NT2/D1 (cell line): ENCODE results near the gene NFATC2IP.
A peak's percentile ranks its signal among the peaks of the same experiment; 100 is the strongest.

Experiments
- DNase-seq: peaks from one replicate; pipeline ENCODE4 v3.0.0-alpha.2; 2011; ENCODE audit warnings: low read depth, low spot score
- H3K27me3 ChIP-seq: 2 replicates; pipeline ENCODE4 v1.6.0; 2011; ENCODE audit warnings: mild to moderate bottlenecking; ENCODE audit not compliant: insufficient read length, insufficient read depth
- H3K36me3 ChIP-seq: 2 replicates; pipeline ENCODE4 v1.6.1; 2011; ENCODE audit warnings: mild to moderate bottlenecking, low read length, mixed read lengths; ENCODE audit not compliant: insufficient read depth, insufficient read length
- H3K4me1 ChIP-seq: 2 replicates; pipeline ENCODE4 v1.5.1; 2011; ENCODE audit not compliant: insufficient read depth, insufficient read length
- H3K4me3 ChIP-seq: 2 replicates; pipeline ENCODE4 v1.5.1; 2011; ENCODE audit warnings: low read depth; ENCODE audit not compliant: insufficient read length
- H3K9ac ChIP-seq: 2 replicates; pipeline ENCODE4 v1.6.0; 2011; ENCODE audit warnings: low read depth; ENCODE audit not compliant: insufficient read length
- H3K9me3 ChIP-seq: 2 replicates; pipeline ENCODE4 v1.5.1; 2011; ENCODE audit warnings: mild to moderate bottlenecking, low read length; ENCODE audit not compliant: insufficient read depth
- SUZ12 ChIP-seq: IDR thresholded peaks from 2 replicates; pipeline ENCODE4 v1.6.1; 2011; ENCODE audit not compliant: insufficient read length, insufficient read depth; ENCODE audit errors: extremely low read depth
- YY1 ChIP-seq: IDR thresholded peaks from 2 replicates; pipeline ENCODE4 v1.6.1; 2011; ENCODE audit not compliant: insufficient read length, insufficient read depth
- ZNF274 ChIP-seq: IDR thresholded peaks from 2 replicates; pipeline ENCODE4 v1.6.1; 2011; ENCODE audit warnings: mild to moderate bottlenecking, low read depth, low read length

Gene NFATC2IP

GRCh38 chr16:29007730-29008593, 57.2 kb downstream of the NFATC2IP start:
- no peak overlapping the region for H3K4me3 ChIP-seq
- no peaks in the 10 kb centered on the region for H3K27me3 ChIP-seq
- no peaks in the 10 kb centered on the region for H3K9me3 ChIP-seq
- H3K4me1 ChIP-seq, result peaks cover 6% of the 10 kb centered on the region
- TF ChIP-seq SUZ12 (no peak), YY1 (no peak), ZNF274 (no peak)
- no peak for DNase-seq
- H3K36me3 ChIP-seq, result no peaks in the 10 kb centered on the region
- H3K9ac ChIP-seq, result no peak overlapping the region

GRCh38 chr16:29009050-29009837, 58.5 kb downstream of the NFATC2IP start:
- H3K9me3 ChIP-seq, result no peaks in the 10 kb centered on the region
- H3K9ac ChIP-seq, result no peak overlapping the region
- no peak for DNase-seq
- no peak overlapping the region for H3K4me3 ChIP-seq
- no peak for TF ChIP-seq YY1
- no peak for TF ChIP-seq ZNF274
- TF ChIP-seq SUZ12, result no peak
- H3K4me1 ChIP-seq, result peaks cover 6% of the 10 kb centered on the region
- H3K36me3 ChIP-seq, result no peaks in the 10 kb centered on the region
- no peaks in the 10 kb centered on the region for H3K27me3 ChIP-seq

DNA sequence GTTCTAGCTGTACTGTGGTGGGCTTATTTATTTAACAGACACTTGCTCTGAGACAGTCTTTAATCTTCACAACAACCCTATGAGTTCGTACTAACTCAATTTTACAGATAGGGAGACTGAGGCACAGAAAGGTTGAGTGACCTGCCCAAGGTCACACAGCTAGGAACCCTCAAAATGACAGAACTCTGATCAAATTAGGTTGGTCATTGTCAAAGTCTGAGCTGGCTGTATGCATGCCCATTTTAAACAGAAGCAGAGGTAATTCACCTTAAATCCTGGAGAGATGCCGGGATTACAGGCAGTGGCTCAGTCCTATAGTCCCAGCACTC, 59.1 kb downstream of the NFATC2IP start:
- Histone ChIP-seq H3K9me3 (no peaks in the 10 kb centered on the region), H3K9ac (no peak overlapping the region), H3K36me3 (no peaks in the 10 kb centered on the region), H3K4me1 (peaks cover 6% of the 10 kb centered on the region), H3K4me3 (no peak overlapping the region), H3K27me3 (no peaks in the 10 kb centered on the region)
- no peak for DNase-seq
- TF ChIP-seq YY1, result no peak
- TF ChIP-seq SUZ12, result no peak
- no peak for TF ChIP-seq ZNF274

DNA sequence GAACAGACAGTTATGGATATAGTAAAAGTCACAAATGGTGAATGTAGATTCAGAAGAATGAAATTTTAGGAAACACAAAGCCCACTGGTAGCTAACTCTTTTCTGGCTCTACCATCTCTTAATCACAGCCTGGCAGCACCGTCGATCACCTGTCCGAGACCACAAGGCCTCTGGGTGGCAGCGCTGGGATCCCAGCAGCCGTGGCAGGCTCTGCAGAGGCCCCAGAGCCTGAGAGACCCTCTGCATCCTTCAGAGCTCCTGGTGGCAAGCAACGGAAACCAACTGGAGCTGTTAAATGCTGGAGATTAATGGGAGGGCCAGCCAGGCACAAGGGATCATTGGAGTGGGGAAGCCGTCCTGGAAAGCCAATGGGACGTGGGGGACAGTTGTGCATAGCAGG, 60.4 kb downstream of the NFATC2IP start:
- no peak for TF ChIP-seq SUZ12
- no peak for TF ChIP-seq ZNF274
- no peak for TF ChIP-seq YY1
- DNase-seq, result peak; percentile 47
- H3K4me1 ChIP-seq, result peaks cover 6% of the 10 kb centered on the region
- H3K9me3 ChIP-seq, result no peaks in the 10 kb centered on the region
- H3K27me3 ChIP-seq, result no peaks in the 10 kb centered on the region
- no peak overlapping the region for H3K4me3 ChIP-seq
- H3K9ac ChIP-seq, result no peak overlapping the region
- H3K36me3 ChIP-seq, result no peaks in the 10 kb centered on the region

DNA sequence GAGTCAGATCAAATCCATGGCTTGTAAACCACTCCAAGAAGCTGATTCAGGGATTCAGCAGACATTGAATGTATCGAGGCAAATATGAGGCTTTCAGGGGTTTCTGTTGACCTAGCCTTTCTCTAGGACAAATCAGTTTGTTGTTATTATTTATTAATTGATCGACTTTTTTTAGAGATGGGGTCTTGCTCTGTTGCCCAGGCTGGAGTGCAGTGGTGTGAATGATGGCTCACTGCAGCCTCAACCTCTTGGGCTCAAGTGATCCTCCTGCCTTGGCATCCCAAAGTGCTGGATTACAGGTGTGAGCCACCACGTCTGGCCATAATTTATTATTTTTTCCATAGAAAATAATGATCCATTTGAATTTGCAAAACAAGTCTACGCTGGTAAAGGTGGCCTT, 61.1 kb downstream of the NFATC2IP start:
- DNase-seq, result no peak

DNA sequence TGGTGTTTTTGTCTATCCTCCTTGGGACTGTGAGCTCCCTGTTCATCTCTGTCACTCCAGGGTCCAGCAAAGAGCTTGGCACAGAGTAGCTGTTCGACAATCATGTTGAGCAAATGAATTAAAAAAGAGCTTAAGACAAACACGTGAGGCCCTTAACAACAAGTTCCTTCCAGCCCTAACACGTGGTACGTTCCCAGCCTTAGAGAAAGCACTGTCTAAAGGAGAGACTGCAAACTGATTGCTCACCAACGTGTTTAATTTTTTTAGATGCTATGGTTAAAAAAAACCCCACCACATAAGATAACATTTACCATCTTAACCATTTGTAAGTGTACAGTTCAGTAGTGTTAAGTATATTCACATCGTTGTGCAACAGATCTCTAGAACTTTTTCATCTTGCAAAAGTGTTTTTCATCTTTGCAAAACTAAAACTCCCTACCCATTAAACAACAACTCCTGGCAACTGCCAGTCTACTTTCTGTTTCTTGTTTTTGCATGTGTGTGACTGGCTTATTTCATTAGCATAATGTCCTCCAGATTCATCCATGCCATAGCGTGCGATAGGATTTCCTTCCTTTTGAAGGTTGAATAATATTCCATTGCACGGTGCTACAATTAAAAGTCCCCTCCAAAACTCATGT, 62.3 kb downstream of the NFATC2IP start:
- no peak for DNase-seq
- H3K36me3 ChIP-seq, result no peaks in the 10 kb centered on the region
- TF ChIP-seq ZNF274 (no peak), YY1 (no peak)
- H3K4me1 ChIP-seq, result peaks cover 6% of the 10 kb centered on the region
- H3K9ac ChIP-seq, result no peak overlapping the region
- H3K9me3 ChIP-seq, result no peaks in the 10 kb centered on the region
- H3K27me3 ChIP-seq, result no peaks in the 10 kb centered on the region
- no peak overlapping the region for H3K4me3 ChIP-seq

More for the DNA sequence above, 61.1 kb downstream of the NFATC2IP start:
- H3K4me1 ChIP-seq, result peaks cover 6% of the 10 kb centered on the region
- H3K36me3 ChIP-seq, result no peaks in the 10 kb centered on the region
- no peaks in the 10 kb centered on the region for H3K9me3 ChIP-seq
- TF ChIP-seq SUZ12, result no peak
- no peak for TF ChIP-seq YY1
- no peak for TF ChIP-seq ZNF274
- no peak overlapping the region for H3K9ac ChIP-seq
- no peak overlapping the region for H3K4me3 ChIP-seq
- no peaks in the 10 kb centered on the region for H3K27me3 ChIP-seq
